ENCODE results near the gene RCC2. TPM values are rescaled to one million over a fixed set of nuclear protein-coding genes. Genes with fewer than 3 reads are reported as not detected.

RCC2 gene
- polyA plus RNA-seq, 4 donors = 50.7 to 103 (median 98.3) TPM

GRCh38 chr1:17447501-17447992, 8.1 kb upstream of the RCC2 start:
- DNase-seq (ENCODE audit: low read depth in 4 of 4, low spot score in 3 of 4) = no peak

- no peak for DNase-seq (ENCODE audit: low read depth in 4 of 4, low spot score in 3 of 4)
Observed at GRCh38 chr1:17442841-17443240, 3.4 kb upstream of the RCC2 start.

GRCh38 chr1:17441993-17442357, 2.5 kb upstream of the RCC2 start:
- DNase-seq (ENCODE audit: low read depth in 4 of 4, low spot score in 3 of 4) = no peak

- no peak for DNase-seq (ENCODE audit: low read depth in 4 of 4, low spot score in 3 of 4)
Observed at GRCh38 chr1:17441265-17441992, 2.0 kb upstream of the RCC2 start.

- no peak for DNase-seq (ENCODE audit: low read depth in 4 of 4, low spot score in 3 of 4)
Observed at GRCh38 chr1:17440827-17441168, 1.3 kb upstream of the RCC2 start.

- no peak for DNase-seq (ENCODE audit: low read depth in 4 of 4, low spot score in 3 of 4)
Observed at GRCh38 chr1:17440074-17440826, 773 bp upstream of the RCC2 start.

GRCh38 chr1:17438318-17439249, 893 bp downstream of the RCC2 start:
- no peak for DNase-seq (ENCODE audit: low read depth in 4 of 4, low spot score in 3 of 4)

GRCh38 chr1:17437580-17438317, 1.7 kb downstream of the RCC2 start:
- no peak for DNase-seq (ENCODE audit: low read depth in 4 of 4, low spot score in 3 of 4)

GRCh38 chr1:17437260-17437579, 2.3 kb downstream of the RCC2 start:
- DNase-seq (ENCODE audit: low read depth in 4 of 4, low spot score in 3 of 4) = no peak

GRCh38 chr1:17436380-17437174, 2.9 kb downstream of the RCC2 start:
- DNase-seq (ENCODE audit: low read depth in 4 of 4, low spot score in 3 of 4) = no peak

GRCh38 chr1:17434601-17435000, 4.9 kb downstream of the RCC2 start:
- no peak for DNase-seq (ENCODE audit: low read depth in 4 of 4, low spot score in 3 of 4)

- no peak for DNase-seq (ENCODE audit: low read depth in 4 of 4, low spot score in 3 of 4)
Observed at GRCh38 chr1:17434016-17434415, 5.5 kb downstream of the RCC2 start.

- DNase-seq (ENCODE audit: low read depth in 4 of 4, low spot score in 3 of 4) = no peak
Observed at GRCh38 chr1:17433261-17433660, 6.2 kb downstream of the RCC2 start.

- no peak for DNase-seq (ENCODE audit: low read depth in 4 of 4, low spot score in 3 of 4)
Observed at GRCh38 chr1:17432412-17432811, 7.1 kb downstream of the RCC2 start.

GRCh38 chr1:17429183-17429582, 10.3 kb downstream of the RCC2 start:
- no peak for DNase-seq (ENCODE audit: low read depth in 4 of 4, low spot score in 3 of 4)

GRCh38 chr1:17427696-17428660, 11.5 kb downstream of the RCC2 start:
- DNase-seq (ENCODE audit: low read depth in 4 of 4, low spot score in 3 of 4) = no peak

GRCh38 chr1:17425806-17426600, 13.5 kb downstream of the RCC2 start:
- DNase-seq (ENCODE audit: low read depth in 4 of 4, low spot score in 3 of 4) = no peak

GRCh38 chr1:17423781-17424245, 15.7 kb downstream of the RCC2 start:
- no peak for DNase-seq (ENCODE audit: low read depth in 4 of 4, low spot score in 3 of 4)

Measured in left renal pelvis (tissue), 4 donors.